H1 (cell line): ENCODE measurements around the gene PRKCZ. TPM values are rescaled to one million over a fixed set of nuclear protein-coding genes. Genes with fewer than 3 reads are reported as not detected.

Experiments
- CTCF ChIA-PET: fragments of 300-600 bp; sonication (Branson Sonifier 250); formaldehyde crosslinking; loops from one replicate; lab custom pipeline; 2021; ENCODE audit not compliant: partially characterized antibody; lab: Charles Lee
- POLR2A ChIA-PET: fragments of 300-600 bp; sonication (Branson Sonifier 250); formaldehyde crosslinking; loops from one replicate; lab custom pipeline; 2021; ENCODE audit warnings: inconsistent platforms; ENCODE audit not compliant: partially characterized antibody; lab: Charles Lee
- DNase-seq, 2 experiments: peaks; one replicate each; pipeline versions ENCODE4 v3.0.0 to v3.0.0-alpha.2; 2010 to 2022; ENCODE audit warnings: low spot score in 2 of 2, low read depth in 1 of 2, mixed read lengths in 1 of 2
- FAIRE-seq: peaks from 2 replicates; lab custom pipeline; 2011; peaks lifted over from hg19 to GRCh38; lab: Jason Lieb, UNC
- H2AFZ ChIP-seq: 2 replicates; pipeline ENCODE4 v1.8.1; 2012; ENCODE audit warnings: low read length, inconsistent platforms
- H2AK5ac ChIP-seq: 2 replicates; pipeline ENCODE4 v1.6.1; 2013; ENCODE audit warnings: low read depth, low read length
- H2BK120ac ChIP-seq: replicated peaks from 2 replicates; pipeline ENCODE3; 2013; ENCODE audit warnings: low read depth, low read length, inconsistent platforms
- H2BK12ac ChIP-seq: 2 replicates; pipeline ENCODE4 v1.6.1; 2013; ENCODE audit warnings: low read depth, low read length
- H2BK15ac ChIP-seq: 2 replicates; pipeline ENCODE4 v1.6.1; 2013; ENCODE audit warnings: low read length
- H2BK20ac ChIP-seq: 2 replicates; pipeline ENCODE4 v1.6.1; 2013; ENCODE audit warnings: low read length
- H2BK5ac ChIP-seq: 2 replicates; pipeline ENCODE4 v1.6.1; 2013; ENCODE audit warnings: low read depth, low read length
- H3K14ac ChIP-seq: 2 replicates; pipeline ENCODE4 v1.6.1; 2013; ENCODE audit warnings: inconsistent platforms; ENCODE audit not compliant: insufficient read length
- H3K18ac ChIP-seq: 2 replicates; pipeline ENCODE4 v1.6.1; 2013; ENCODE audit warnings: low read length; ENCODE audit errors: extremely low read depth
- H3K23ac ChIP-seq: 2 replicates; pipeline ENCODE4 v1.6.1; 2013; ENCODE audit warnings: inconsistent platforms; ENCODE audit not compliant: insufficient read length
- H3K23me2 ChIP-seq: 2 replicates; pipeline ENCODE4 v1.6.1; 2013; ENCODE audit warnings: low read depth, low read length
- H3K27ac ChIP-seq: 2 replicates; pipeline ENCODE4 v1.6.1; 2011; ENCODE audit warnings: low read depth, low read length, inconsistent platforms
- H3K27me3 ChIP-seq, 4 experiments: replicated peaks in 1 of 4; 1 replicate in 1 of 4; 2 replicates in 3 of 4; pipeline versions ENCODE4 v1.6.1 to v1.8.1; 2011 to 2013; ENCODE audit warnings: low read length in 3 of 4, mild to moderate bottlenecking in 3 of 4, inconsistent platforms in 2 of 4, mixed read lengths in 2 of 4, moderate library complexity in 1 of 4; ENCODE audit not compliant: control insufficient read depth in 3 of 4, insufficient read depth in 3 of 4; ENCODE audit errors: extremely low read depth in 1 of 4
- H3K36me3 ChIP-seq, 4 experiments: 2 replicates each; pipeline versions ENCODE4 v1.6.1 to v1.8.1; 2011 to 2013; ENCODE audit warnings: mild to moderate bottlenecking in 4 of 4, low read length in 3 of 4, moderate library complexity in 2 of 4, control low read depth in 1 of 4, inconsistent platforms in 1 of 4; ENCODE audit not compliant: insufficient read depth in 4 of 4, control insufficient read depth in 2 of 4
- H3K4ac ChIP-seq: replicated peaks from 2 replicates; pipeline ENCODE3; 2013; ENCODE audit warnings: low read length, low read depth, mixed read lengths, inconsistent platforms; ENCODE audit not compliant: insufficient read length
- H3K4me1 ChIP-seq, 4 experiments: replicated peaks in 1 of 4; 1 replicate in 1 of 4; 2 replicates in 3 of 4; pipeline versions ENCODE4 v1.6.1 to v1.8.1; 2011 to 2013; ENCODE audit warnings: low read length in 3 of 4, inconsistent platforms in 2 of 4, mixed read lengths in 1 of 4; ENCODE audit not compliant: insufficient read depth in 4 of 4, control insufficient read depth in 3 of 4
- H3K4me2 ChIP-seq, 2 experiments: 2 replicates each; pipeline versions ENCODE4 v1.6.1 to v1.8.1; 2011 to 2013; ENCODE audit warnings: low read depth in 2 of 2, low read length in 2 of 2, control low read depth in 1 of 2, inconsistent platforms in 1 of 2, mild to moderate bottlenecking in 1 of 2; ENCODE audit not compliant: insufficient read depth in 1 of 2
- H3K4me3 ChIP-seq, 4 experiments: fragments of 200-600, 300-600 bp in 1 of 4; sonication (generic), shearing (Covaris generic), sonication (Bioruptor Twin) in 1 of 4; 2 replicates each; pipeline versions ENCODE4 v1.5.1 to v1.8.1; 2011 to 2016; ENCODE audit warnings: low read length in 4 of 4, low read depth in 3 of 4, control low read depth in 2 of 4, inconsistent platforms in 2 of 4, mild to moderate bottlenecking in 2 of 4, mixed read lengths in 1 of 4, moderate library complexity in 1 of 4; ENCODE audit not compliant: insufficient read depth in 2 of 4; ENCODE audit errors: extremely low read depth in 1 of 4
- H3K56ac ChIP-seq: replicated peaks from 2 replicates; pipeline ENCODE3; 2013; ENCODE audit warnings: low read depth, mild to moderate bottlenecking, mixed read lengths, low read length, inconsistent platforms; ENCODE audit not compliant: insufficient read length
- H3K79me1 ChIP-seq: 2 replicates; pipeline ENCODE4 v1.6.1; 2013; ENCODE audit warnings: low read depth, low read length, control low read depth
- H3K79me2 ChIP-seq, 2 experiments: 2 replicates each; pipeline versions ENCODE4 v1.6.1 to v1.8.1; 2012 to 2013; ENCODE audit warnings: low read length in 2 of 2, mild to moderate bottlenecking in 2 of 2, inconsistent platforms in 1 of 2; ENCODE audit not compliant: insufficient read depth in 2 of 2, control insufficient read depth in 1 of 2
- H3K9ac ChIP-seq, 4 experiments: replicated peaks in 1 of 4; 1 replicate in 1 of 4; 2 replicates in 3 of 4; pipeline versions ENCODE4 v1.6.1 to v1.8.1; 2011 to 2013; ENCODE audit warnings: low read depth in 3 of 4, low read length in 3 of 4, control low read depth in 2 of 4, mild to moderate bottlenecking in 2 of 4, moderate library complexity in 2 of 4, inconsistent platforms in 1 of 4; ENCODE audit errors: extremely low read depth in 1 of 4
- H3K9me3 ChIP-seq, 2 experiments: 2 replicates each; pipeline versions ENCODE4 v1.6.1 to v1.8.1; 2012 to 2013; ENCODE audit warnings: mild to moderate bottlenecking in 2 of 2, moderate library complexity in 2 of 2, control low read depth in 1 of 2, inconsistent platforms in 1 of 2, low read depth in 1 of 2, low read length in 1 of 2, mixed read lengths in 1 of 2; ENCODE audit not compliant: insufficient read depth in 2 of 2
- H4K20me1 ChIP-seq, 2 experiments: replicated peaks in 1 of 2; 2 replicates each; pipeline versions ENCODE3 to v1.8.1; 2011 to 2013; ENCODE audit warnings: inconsistent platforms in 2 of 2, low read length in 2 of 2, mild to moderate bottlenecking in 1 of 2; ENCODE audit not compliant: insufficient read depth in 2 of 2, control insufficient read depth in 1 of 2
- H4K5ac ChIP-seq: 2 replicates; pipeline ENCODE4 v1.6.1; 2013; ENCODE audit warnings: low read length, low read depth, mixed read lengths, inconsistent platforms; ENCODE audit not compliant: insufficient read length
- H4K8ac ChIP-seq: 2 replicates; pipeline ENCODE4 v1.8.0; 2013; ENCODE audit warnings: mild to moderate bottlenecking, moderate library complexity, low read length, inconsistent platforms; ENCODE audit not compliant: insufficient read depth; ENCODE audit errors: extremely low read depth
- H4K91ac ChIP-seq: replicated peaks from 2 replicates; pipeline ENCODE3; 2013; ENCODE audit warnings: low read length, mixed read lengths, inconsistent platforms; ENCODE audit not compliant: insufficient read length
- EP300 ChIP-seq, 2 experiments: IDR thresholded peaks; 1 replicate in 1 of 2; 2 replicates in 1 of 2; pipeline ENCODE4 v1.6.1; 2011 to 2012; ENCODE audit warnings: low read depth in 2 of 2, low read length in 2 of 2, mild to moderate bottlenecking in 2 of 2, borderline replicate concordance in 1 of 2, inconsistent platforms in 1 of 2, moderate library complexity in 1 of 2
- NANOG ChIP-seq: IDR thresholded peaks from 2 replicates; pipeline ENCODE4 v1.6.1; 2011; ENCODE audit warnings: low read length, low read depth, mild to moderate bottlenecking, inconsistent platforms; ENCODE audit not compliant: insufficient read depth, poor library complexity, severe bottlenecking
- WGBS, 2 experiments: shearing (Covaris generic) in 1 of 2; methylation state at CpG; one replicate each; pipeline versions ENCODE4 v1.1.6 to v1.1.7; 2013 to 2015; ENCODE audit warnings: low lambda C conversion rate in 2 of 2, mixed read lengths in 2 of 2, inconsistent platforms in 1 of 2, low coverage in 1 of 2, missing lambda C conversion rate in 1 of 2; ENCODE audit not compliant: insufficient replicate concordance in 2 of 2, insufficient coverage in 1 of 2, insufficient read length in 1 of 2; ENCODE audit errors: extremely low coverage in 1 of 2, missing lambda C conversion rate in 1 of 2; 5-methylcytosine and 5-hydroxymethylcytosine counted together
- polyA plus RNA-seq, 7 experiments: library from polyadenylated mRNA; depleted of rRNA in 3 of 7; stranded (reverse) in 5 of 7; unstranded in 2 of 7; fragments of >200 nt in 5 of 7; fragments of 200-250 nt in 2 of 7; gene quantifications; 1 replicate in 5 of 7; 2 replicates in 1 of 7; 4 replicates in 1 of 7; pipeline versions ENCODE4 v1.2.1 to v1.2.3, GENCODE V29; 2011 to 2013; ENCODE audit warnings: missing spikeins in 2 of 7, mixed read lengths in 2 of 7
- total RNA-seq: library from RNA; stranded (reverse); fragmentation: NEBNext Ultra II Directional; extraction: Animal tissue kit (Norgen Biotek cat#: 25700); gene quantifications from 2 replicates; pipeline ENCODE4 v1.2.1, GENCODE V29; 2021

The PRKCZ gene
- total and polyA plus RNA-seq, 2 of the 8 experiments (the other 6 are each of a cell fraction or from before 2014, with no cell fraction given) = 37.4 to 45.1 TPM

DNA sequence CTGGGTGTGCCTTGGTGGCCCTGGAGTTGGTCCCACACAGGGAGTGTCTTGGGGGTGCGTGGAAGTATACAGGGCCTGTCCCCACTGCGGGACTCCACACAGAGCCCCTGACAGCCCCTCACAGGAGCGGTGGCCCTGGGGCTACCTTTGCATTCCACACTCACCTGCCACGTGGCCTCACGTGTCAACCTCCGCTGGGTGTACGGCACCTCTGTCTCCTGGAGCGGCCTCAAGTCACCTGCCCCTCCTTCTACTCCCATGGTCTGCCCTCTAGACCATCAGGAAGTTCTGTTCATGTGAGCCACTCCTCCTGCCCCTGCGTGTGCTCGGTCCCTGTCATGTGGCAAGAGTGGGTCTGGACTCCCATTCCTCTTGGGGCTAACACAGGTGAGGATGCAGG lies 85.7 kb downstream of the PRKCZ start:
- Histone ChIP-seq H4K8ac (no peak overlapping the region), H3K14ac (no peak overlapping the region), H3K9ac (no peak overlapping the region), H4K5ac (no peak overlapping the region), H3K9me3 (no peaks in the 10 kb centered on the region), H3K4me2 (no peak overlapping the region), H3K4me1 (peaks cover 0 to 17% (median 13%) of the 10 kb centered on the region in 4 experiments; a peak in 5 of 7 replicates), H3K18ac (no peak overlapping the region), H3K23ac (no peak overlapping the region), H3K36me3 (no peaks in the 10 kb centered on the region; a peak in 2 of 8 replicates), H2BK15ac (no peak overlapping the region), H3K4ac (no peak overlapping the region), H2BK20ac (no peak overlapping the region), H4K91ac (no peak overlapping the region), H2BK12ac (no peak overlapping the region), H3K79me2 (peaks cover 0 to 5% of the 10 kb centered on the region in 2 experiments; a peak in 1 of 4 replicates), H2AFZ (no peak overlapping the region), H3K23me2 (peaks cover 2% of the 10 kb centered on the region; the same call in 1 of the 2 replicates), H3K4me3 (no peak overlapping the region), H4K20me1 (peaks cover 0 to 9% of the 10 kb centered on the region in 2 experiments), H3K56ac (no peak overlapping the region), H2BK120ac (no peak overlapping the region), H2AK5ac (no peak overlapping the region), H3K27me3 (no peaks in the 10 kb centered on the region), H3K79me1 (peaks cover 3% of the 10 kb centered on the region; the same call in 1 of the 2 replicates), H2BK5ac (no peak overlapping the region; the same call in 1 of the 2 replicates), H3K27ac (no peak overlapping the region)
- ChIA-PET POLR2A (no interaction called here), CTCF (interaction anchor here (0.9 to 1.6 kb wide), 3 partner anchors 13 to 30 kb away, joined by 3 to 4 read pairs (median 3); no protein-coding TSS in a partner anchor)
- FAIRE-seq (no peak), DNase-seq (no peak)
- 91% methylated on average over 9 of the region's 10 CpGs; no CpG with 5 or more reads in 1 of the 2 experiments for WGBS, 2 experiments
- TF ChIP-seq EP300 (IDR thresholded peaks at IDR 0.05; ENCODE audit: borderline replicate concordance in 1 of 2, low read depth in 2 of 2, low read length in 2 of 2) (no peak), NANOG (no peak)
